Measurements from ENCODE around the gene THAP4. TPM values are rescaled to one million over a fixed set of nuclear protein-coding genes. Genes with fewer than 3 reads are reported as not detected.
A peak's percentile ranks its signal among the peaks of the same experiment; 100 is the strongest.

The THAP4 gene
- total and polyA plus RNA-seq, 2 of the 4 experiments (the other 2 are of a cell fraction) = 33.9 to 55.1 TPM

DNA sequence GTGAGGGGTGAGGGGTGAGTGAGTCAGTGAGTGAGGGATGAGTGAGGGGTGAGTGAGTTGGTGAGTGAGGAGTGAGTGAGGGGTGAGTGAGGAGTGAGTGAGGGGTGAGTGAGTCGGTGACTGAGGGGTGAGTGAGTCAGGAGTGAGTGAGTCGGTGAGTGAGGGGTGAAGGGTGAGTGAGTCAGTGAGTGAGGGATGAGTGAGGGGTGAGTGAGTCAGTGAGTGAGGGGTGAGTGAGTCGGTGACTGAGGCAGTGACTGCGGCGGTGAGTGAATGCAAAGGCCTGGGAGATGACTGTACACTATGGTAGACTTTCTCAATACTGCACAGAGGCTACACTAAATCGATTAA, 16.6 kb downstream of the THAP4 start:
- Histone ChIP-seq H3K9ac (ENCODE audit: low read depth, low read length) (no peak overlapping the region), H3K4me3 (ENCODE audit: insufficient read depth, low read depth, low read length) (no peak overlapping the region), H2AFZ (replicated peaks; ENCODE audit: low read length, poor library complexity) (no peak overlapping the region), H4K91ac (ENCODE audit: insufficient read depth, low read depth, low read length) (no peak overlapping the region), H2AK5ac (ENCODE audit: low read depth, low read length) (no peak overlapping the region), H4K20me1 (ENCODE audit: insufficient read depth, low read length) (peaks cover 57% of the 10 kb centered on the region), H3K14ac (replicated peaks; ENCODE audit: low read depth, low read length) (no peak overlapping the region), H2AK9ac (replicated peaks; ENCODE audit: low read depth, low read length, poor library complexity) (no peak overlapping the region), H3K27me3 (ENCODE audit: control insufficient read depth, insufficient read depth, low read length) (no peaks in the 10 kb centered on the region), H3K18ac (ENCODE audit: low read depth, low read length) (no peak overlapping the region), H4K8ac (ENCODE audit: low read depth in 2 of 2, low read length in 2 of 2) (no peak overlapping the region), H3K79me1 (ENCODE audit: low read depth in 1 of 2, low read length in 2 of 2) (peaks cover 36 to 76% of the 10 kb centered on the region in 2 experiments), H3K56ac (ENCODE audit: extremely low read depth, insufficient read depth, low read length) (no peak overlapping the region), H3K27ac (ENCODE audit: insufficient read depth, low read length) (no peak overlapping the region), H2BK15ac (ENCODE audit: low read depth, low read length) (no peak overlapping the region), H2BK5ac (ENCODE audit: low read depth, low read length, poor library complexity, severe bottlenecking) (no peak overlapping the region), H3K36me3 (ENCODE audit: control insufficient read depth, insufficient read depth, low read length) (peaks cover 9% of the 10 kb centered on the region), H3K23ac (ENCODE audit: low read depth, low read length) (no peak overlapping the region), H3K4me2 (ENCODE audit: low read depth, low read length) (no peak overlapping the region), H3K9me1 (ENCODE audit: insufficient read depth, low read length) (peaks cover 12% of the 10 kb centered on the region; the same call in 1 of the 2 replicates), H3K9me3 (ENCODE audit: control insufficient read depth, insufficient read depth, low read length) (no peaks in the 10 kb centered on the region), H3K4me1 (ENCODE audit: control insufficient read depth, insufficient read depth, low read length) (no peaks in the 10 kb centered on the region), H4K5ac (ENCODE audit: low read depth, low read length) (no peak overlapping the region), H2BK120ac (ENCODE audit: low read depth, low read length) (no peak overlapping the region), H2BK20ac (ENCODE audit: low read depth, low read length) (no peak overlapping the region), H3K4ac (ENCODE audit: low read depth, low read length) (no peak overlapping the region)
- ATAC-seq (ENCODE audit: low read depth) = no peak
- dilution Hi-C loops (cut with HindIII; ENCODE audit: low sequenced_read_pairs, unreplicated experiment) (no loop called here), in situ Hi-C loops (cut with MboI; ENCODE audit: low sequenced_read_pairs) (no loop called here), intact Hi-C loops (cut with micrococcal nuclease) (no loop called here)
- WGBS, 2 experiments (ENCODE audit: extremely low coverage in 2 of 2, insufficient read length in 1 of 2) = 100% methylated on average over 1 of the region's 6 CpGs; no CpG with 5 or more reads in 1 of the 2 experiments
- peak; percentile 33 for DNase-seq
- ChIA-PET CTCF (no interaction called here), POLR2A (ENCODE audit: unreplicated experiment) (no interaction called here)
- TF ChIP-seq RFX5 (IDR thresholded peaks at IDR 0.05; ENCODE audit: low read depth, low read length) = no peak
- TF ChIP-seq, protein P1, sequence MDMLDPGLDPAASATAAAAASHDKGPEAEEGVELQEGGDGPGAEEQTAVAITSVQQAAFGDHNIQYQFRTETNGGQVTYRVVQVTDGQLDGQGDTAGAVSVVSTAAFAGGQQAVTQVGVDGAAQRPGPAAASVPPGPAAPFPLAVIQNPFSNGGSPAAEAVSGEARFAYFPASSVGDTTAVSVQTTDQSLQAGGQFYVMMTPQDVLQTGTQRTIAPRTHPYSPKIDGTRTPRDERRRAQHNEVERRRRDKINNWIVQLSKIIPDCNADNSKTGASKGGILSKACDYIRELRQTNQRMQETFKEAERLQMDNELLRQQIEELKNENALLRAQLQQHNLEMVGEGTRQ (IDR thresholded peaks at IDR 0.05; ENCODE audit: low read depth, low read length) = no peak
- TF ChIP-seq, protein P2, sequence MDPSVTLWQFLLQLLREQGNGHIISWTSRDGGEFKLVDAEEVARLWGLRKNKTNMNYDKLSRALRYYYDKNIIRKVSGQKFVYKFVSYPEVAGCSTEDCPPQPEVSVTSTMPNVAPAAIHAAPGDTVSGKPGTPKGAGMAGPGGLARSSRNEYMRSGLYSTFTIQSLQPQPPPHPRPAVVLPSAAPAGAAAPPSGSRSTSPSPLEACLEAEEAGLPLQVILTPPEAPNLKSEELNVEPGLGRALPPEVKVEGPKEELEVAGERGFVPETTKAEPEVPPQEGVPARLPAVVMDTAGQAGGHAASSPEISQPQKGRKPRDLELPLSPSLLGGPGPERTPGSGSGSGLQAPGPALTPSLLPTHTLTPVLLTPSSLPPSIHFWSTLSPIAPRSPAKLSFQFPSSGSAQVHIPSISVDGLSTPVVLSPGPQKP (IDR thresholded peaks at IDR 0.05; ENCODE audit: borderline replicate concordance, low read depth, low read length) = no peak
- TF ChIP-seq FOS (IDR thresholded peaks at IDR 0.05; ENCODE audit: low read depth, low read length) = peak; percentile 85
- no peak for TF ChIP-seq CHD1 (IDR thresholded peaks at IDR 0.05; ENCODE audit: low read depth, low read length)
- no peak for TF ChIP-seq SMC3 (IDR thresholded peaks at IDR 0.05; ENCODE audit: low read depth, low read length)
- TF ChIP-seq BHLHE40 (IDR thresholded peaks at IDR 0.05; ENCODE audit: low read depth, low read length) = no peak
- no TSS peak for BruUV-seq (replicated peaks)
